Measurements from ENCODE around the gene ELMOD3.
"Not testable (repeated sequence)": the region's sequence is repeated elsewhere in the genome, so short reads cannot be mapped to it uniquely, and the experiment has no call there.

The ELMOD3 gene

GRCh38 chr2:85376291-85377065, 21.9 kb downstream of the ELMOD3 start:
- DNase-seq (ENCODE audit: low spot score) = no peak
- in situ Hi-C loops (cut with MboI; ENCODE audit: low sequenced_read_pairs, unreplicated experiment) = no loop called here
- no peak for TF ChIP-seq CTCF (IDR thresholded peaks at IDR 0.05; ENCODE audit: borderline replicate concordance, control extremely low read depth, extremely low read depth, insufficient read depth, missing control alignments)

GRCh38 chr2:85377083-85377482, 22.5 kb downstream of the ELMOD3 start:
- DNase-seq (ENCODE audit: low spot score) = no peak
- no peak for TF ChIP-seq CTCF (IDR thresholded peaks at IDR 0.05; ENCODE audit: borderline replicate concordance, control extremely low read depth, extremely low read depth, insufficient read depth, missing control alignments)
- in situ Hi-C loops (cut with MboI; ENCODE audit: low sequenced_read_pairs, unreplicated experiment) = no loop called here

GRCh38 chr2:85378257-85378656, 23.7 kb downstream of the ELMOD3 start:
- no peak for DNase-seq (ENCODE audit: low spot score)
- TF ChIP-seq CTCF (IDR thresholded peaks at IDR 0.05; ENCODE audit: borderline replicate concordance, control extremely low read depth, extremely low read depth, insufficient read depth, missing control alignments) = no peak
- in situ Hi-C loops (cut with MboI; ENCODE audit: low sequenced_read_pairs, unreplicated experiment) = no loop called here

- DNase-seq (ENCODE audit: low spot score) = no peak
- no peak for TF ChIP-seq CTCF (IDR thresholded peaks at IDR 0.05; ENCODE audit: borderline replicate concordance, control extremely low read depth, extremely low read depth, insufficient read depth, missing control alignments)
- in situ Hi-C loops (cut with MboI; ENCODE audit: low sequenced_read_pairs, unreplicated experiment) = no loop called here
These were observed 25.5 kb downstream of the ELMOD3 start for GRCh38 chr2:85380048-85380447.

- DNase-seq (ENCODE audit: low spot score); in situ Hi-C loops (cut with MboI; ENCODE audit: low sequenced_read_pairs, unreplicated experiment): not testable (repeated sequence)
These were observed 28.6 kb downstream of the ELMOD3 start for GRCh38 chr2:85383151-85383550.

GRCh38 chr2:85383850-85384249, 29.3 kb downstream of the ELMOD3 start:
- TF ChIP-seq CTCF (IDR thresholded peaks at IDR 0.05; ENCODE audit: borderline replicate concordance, control extremely low read depth, extremely low read depth, insufficient read depth, missing control alignments) = no peak
- in situ Hi-C loops (cut with MboI; ENCODE audit: low sequenced_read_pairs, unreplicated experiment) = no loop called here
- no peak for DNase-seq (ENCODE audit: low spot score)

GRCh38 chr2:85385746-85386145, 31.2 kb downstream of the ELMOD3 start:
- TF ChIP-seq CTCF (IDR thresholded peaks at IDR 0.05; ENCODE audit: borderline replicate concordance, control extremely low read depth, extremely low read depth, insufficient read depth, missing control alignments) = no peak
- DNase-seq (ENCODE audit: low spot score) = no peak
- in situ Hi-C loops (cut with MboI; ENCODE audit: low sequenced_read_pairs, unreplicated experiment) = no loop called here

All from GM13976 (cell line).